AG04450 (cell line): ENCODE data around the gene TMSB15B. TPM values are rescaled to one million over a fixed set of nuclear protein-coding genes. Genes with fewer than 3 reads are reported as not detected.
"Not testable (repeated sequence)": the region's sequence is repeated elsewhere in the genome, so short reads cannot be mapped to it uniquely, and the experiment has no call there.

Experiments used
- CTCF ChIA-PET: fragments of 300-600, 350-600 bp; formaldehyde crosslinking; extraction: SDS; loops from one replicate; lab custom pipeline; 2022; ENCODE audit warnings: antibody characterized with exemption, inconsistent platforms; lab: Charles Lee
- POLR2A ChIA-PET: fragments of 350-600 bp; formaldehyde crosslinking; extraction: SDS; loops from one replicate; lab custom pipeline; 2021; ENCODE audit warnings: antibody characterized with exemption, inconsistent platforms; lab: Yijun Ruan, JAX
- DNase-seq: peaks from one replicate; pipeline ENCODE4 v3.0.0-alpha.2; 2011; ENCODE audit warnings: low read depth, low spot score
- H3K27ac ChIP-seq: one replicate; pipeline ENCODE4 v1.5.1; 2012; ENCODE audit warnings: low read depth, low read length, control low read depth
- H3K27me3 ChIP-seq: one replicate; pipeline ENCODE4 v1.6.0; 2012; ENCODE audit warnings: low read length; ENCODE audit not compliant: control insufficient read depth, insufficient read depth
- H3K4me3 ChIP-seq: 2 replicates; pipeline ENCODE4 v1.5.1; 2011; ENCODE audit warnings: mild to moderate bottlenecking, low read depth, low read length, control low read depth
- H3K9me3 ChIP-seq: 2 replicates; pipeline ENCODE4 v1.5.1; 2012; ENCODE audit warnings: low read length; ENCODE audit not compliant: control insufficient read depth, insufficient read depth
- polyA plus RNA-seq: library from polyadenylated mRNA; depleted of rRNA; stranded (reverse); fragments of >200 nt; gene quantifications from 2 replicates; pipeline ENCODE4 v1.2.3, GENCODE V29; 2011
- TF ChIP-seq, protein P1 (sequence below): IDR thresholded peaks from 2 replicates; pipeline ENCODE4 v1.5.1; 2011; ENCODE audit warnings: low read depth, low read length, control low read depth, inconsistent platforms

Gene TMSB15B
- polyA plus RNA-seq, 1 experiment, result 19.0 TPM

DNA sequence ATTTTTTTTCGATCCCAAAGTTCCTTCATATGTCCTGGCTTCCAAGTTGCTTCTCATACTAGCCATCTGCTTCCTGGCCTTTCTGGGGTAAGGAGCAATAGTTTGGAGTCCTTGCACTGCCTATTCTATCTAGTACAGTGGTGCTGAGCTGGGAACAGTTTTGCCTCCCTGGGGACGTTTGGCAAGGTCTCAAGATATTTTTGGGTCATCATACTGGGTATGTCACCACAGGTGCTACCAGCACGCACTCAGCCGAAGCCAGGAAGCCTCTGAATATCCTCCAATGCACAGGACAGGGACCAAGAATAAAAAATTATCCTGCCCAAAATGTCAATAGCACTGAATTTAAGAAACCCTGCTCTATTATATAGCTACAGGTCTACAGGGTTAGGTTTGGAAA is 35.4 kb upstream of the TMSB15B start:
- Histone ChIP-seq H3K4me3 (no peak overlapping the region), H3K9me3 (no peaks in the 10 kb centered on the region), H3K27ac (no peak overlapping the region), H3K27me3 (no peaks in the 10 kb centered on the region)
- ChIA-PET POLR2A (no interaction called here), CTCF (no interaction called here)
- no peak for DNase-seq
- TF ChIP-seq, protein P1, sequence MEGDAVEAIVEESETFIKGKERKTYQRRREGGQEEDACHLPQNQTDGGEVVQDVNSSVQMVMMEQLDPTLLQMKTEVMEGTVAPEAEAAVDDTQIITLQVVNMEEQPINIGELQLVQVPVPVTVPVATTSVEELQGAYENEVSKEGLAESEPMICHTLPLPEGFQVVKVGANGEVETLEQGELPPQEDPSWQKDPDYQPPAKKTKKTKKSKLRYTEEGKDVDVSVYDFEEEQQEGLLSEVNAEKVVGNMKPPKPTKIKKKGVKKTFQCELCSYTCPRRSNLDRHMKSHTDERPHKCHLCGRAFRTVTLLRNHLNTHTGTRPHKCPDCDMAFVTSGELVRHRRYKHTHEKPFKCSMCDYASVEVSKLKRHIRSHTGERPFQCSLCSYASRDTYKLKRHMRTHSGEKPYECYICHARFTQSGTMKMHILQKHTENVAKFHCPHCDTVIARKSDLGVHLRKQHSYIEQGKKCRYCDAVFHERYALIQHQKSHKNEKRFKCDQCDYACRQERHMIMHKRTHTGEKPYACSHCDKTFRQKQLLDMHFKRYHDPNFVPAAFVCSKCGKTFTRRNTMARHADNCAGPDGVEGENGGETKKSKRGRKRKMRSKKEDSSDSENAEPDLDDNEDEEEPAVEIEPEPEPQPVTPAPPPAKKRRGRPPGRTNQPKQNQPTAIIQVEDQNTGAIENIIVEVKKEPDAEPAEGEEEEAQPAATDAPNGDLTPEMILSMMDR, result no peak

GRCh38 chrX:103927633-103928032 is 34.8 kb upstream of the TMSB15B start:
- TF ChIP-seq, protein P1, result no peak
- POLR2A ChIA-PET, result no interaction called here
- DNase-seq, result no peak
- Histone ChIP-seq H3K4me3 (no peak overlapping the region), H3K27me3 (no peaks in the 10 kb centered on the region), H3K27ac (no peak overlapping the region), H3K9me3 (no peaks in the 10 kb centered on the region)
- CTCF ChIA-PET, result no interaction called here

- ChIA-PET POLR2A (no interaction called here), CTCF (no interaction called here)
- no peak overlapping the region for H3K27ac ChIP-seq
- TF ChIP-seq, protein P1, result no peak
- H3K4me3 ChIP-seq, result no peak overlapping the region
- no peaks in the 10 kb centered on the region for H3K9me3 ChIP-seq
- no peaks in the 10 kb centered on the region for H3K27me3 ChIP-seq
- no peak for DNase-seq
Observed at GRCh38 chrX:103932133-103932532, 30.3 kb upstream of the TMSB15B start.

DNA sequence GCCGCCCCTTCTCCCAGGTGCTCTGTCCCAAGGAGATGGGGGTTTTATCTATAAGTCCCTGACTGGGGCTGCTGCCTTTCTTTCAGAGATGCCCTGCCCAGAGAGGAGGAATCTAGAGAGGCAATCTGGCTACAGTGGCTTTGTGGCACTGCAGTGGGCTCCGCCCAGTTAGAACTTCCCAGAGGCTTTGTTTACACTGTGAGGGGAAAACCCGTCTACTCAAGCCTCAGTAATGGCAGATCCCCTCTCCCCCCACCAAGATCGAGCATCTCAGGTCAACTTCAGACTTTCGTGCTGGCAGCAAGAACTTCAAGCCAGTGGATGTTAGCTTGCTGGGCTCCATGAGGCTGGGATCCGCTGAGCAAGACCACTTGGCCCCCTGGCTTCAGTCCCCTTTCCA is 22.2 kb upstream of the TMSB15B start:
- CTCF ChIA-PET, DNase-seq, H3K9me3 ChIP-seq, H3K27me3 ChIP-seq, H3K4me3 ChIP-seq, H3K27ac ChIP-seq, POLR2A ChIA-PET: not testable (repeated sequence)

DNA sequence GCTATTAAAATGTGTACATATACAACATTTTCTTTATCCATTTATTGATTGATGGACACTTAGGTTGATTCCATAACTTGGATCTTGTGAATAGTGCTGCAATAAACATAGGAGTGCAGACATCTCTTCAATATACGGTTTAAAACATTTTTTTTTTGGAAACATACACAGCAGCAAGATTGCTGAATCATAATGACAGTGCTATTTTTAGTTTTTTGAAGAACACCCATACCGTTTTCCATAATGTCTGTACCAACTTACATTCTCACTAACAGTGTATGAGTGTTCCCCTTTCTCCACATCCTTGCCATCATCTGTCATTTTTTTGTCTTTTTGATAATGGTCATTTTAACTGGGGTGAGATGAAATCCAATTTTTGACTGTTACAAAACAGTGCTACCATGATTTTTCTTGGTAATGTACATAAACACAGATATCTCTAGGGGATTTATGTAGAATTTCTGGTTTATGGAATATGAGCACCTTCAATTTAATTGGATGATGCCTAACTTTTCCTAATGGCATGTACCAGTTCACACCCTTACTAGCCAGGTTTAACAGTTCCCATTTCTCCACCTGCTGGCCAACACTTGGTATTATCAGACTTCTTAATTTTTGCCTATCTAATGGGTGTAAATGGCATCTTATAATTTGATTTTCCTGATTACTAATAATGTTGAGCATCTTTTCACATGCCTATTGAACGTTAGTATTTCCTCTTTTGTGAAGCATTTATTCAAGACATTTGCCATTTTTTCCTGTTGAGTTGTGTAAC is 21.0 kb upstream of the TMSB15B start:
- TF ChIP-seq, protein P1, result peak; percentile 43
- POLR2A ChIA-PET, result no interaction called here
- CTCF ChIA-PET, result interaction anchor here (0.8 to 1.0 kb wide), 4 partner anchors 14 to 97 kb away, joined by 3 to 4 read pairs (median 3); no protein-coding TSS in a partner anchor
- Histone ChIP-seq H3K27me3 (no peaks in the 10 kb centered on the region), H3K27ac (no peak overlapping the region), H3K4me3 (no peak overlapping the region), H3K9me3 (no peaks in the 10 kb centered on the region)
- DNase-seq, result no peak
